Heart left ventricle (tissue), 16 donors: ENCODE results near the gene LRBA. TPM values are rescaled to one million over a fixed set of nuclear protein-coding genes. Genes with fewer than 3 reads are reported as not detected.
A peak's percentile ranks its signal among the peaks of the same experiment; 100 is the strongest.

Experiments used
- ATAC-seq, 4 donors: fragments of 200-7000 bp; cut with Tn5 transposase; one replicate each; pipeline ENCODE4 v1.9.1; 2020 to 2022; ENCODE audit warnings: moderate library complexity in 4 of 4, mild to moderate bottlenecking in 3 of 4, moderate number of reproducible peaks in 1 of 4
- DNase-seq, 5 donors: peaks; one replicate each; pipeline ENCODE4 v3.0.0-alpha.2; 2020
- H3K27ac ChIP-seq, 12 donors: fragments of 200-600 bp; sonication (generic) in 4 of 12; one replicate each; pipeline versions ENCODE4 v1.5.0 to v1.8.0; 2016 to 2022; ENCODE audit warnings: mild to moderate bottlenecking in 2 of 12
- H3K27me3 ChIP-seq, 9 donors: fragments of 200-600 bp; sonication (generic) in 2 of 9; one replicate each; pipeline versions ENCODE4 v1.5.1 to v1.8.0; 2016 to 2022; ENCODE audit warnings: mild to moderate bottlenecking in 3 of 9
- H3K36me3 ChIP-seq, 9 donors: fragments of 200-600 bp; sonication (generic) in 2 of 9; one replicate each; pipeline versions ENCODE4 v1.5.0 to v1.8.0; 2018 to 2022; ENCODE audit warnings: mild to moderate bottlenecking in 2 of 9
- H3K4me1 ChIP-seq, 12 donors: fragments of 200-600 bp; sonication (generic) in 4 of 12; one replicate each; pipeline versions ENCODE4 v1.5.0 to v1.8.0; 2016 to 2022; ENCODE audit warnings: mild to moderate bottlenecking in 3 of 12
- H3K4me3 ChIP-seq, 12 donors: fragments of 200-600 bp; sonication (generic) in 4 of 12; one replicate each; pipeline versions ENCODE4 v1.5.0 to v1.8.0; 2017 to 2022; ENCODE audit warnings: mild to moderate bottlenecking in 9 of 12, moderate library complexity in 4 of 12
- H3K9me3 ChIP-seq, 12 donors: fragments of 200-600 bp; sonication (generic) in 4 of 12; one replicate each; pipeline versions ENCODE4 v1.5.0 to v1.8.0; 2016 to 2022; ENCODE audit warnings: mild to moderate bottlenecking in 1 of 12
- CTCF ChIP-seq, 12 donors: fragments of 200-600 bp; sonication (generic) in 4 of 12; IDR thresholded peaks; one replicate each; pipeline versions ENCODE4 v1.5.0 to v1.8.0; 2018 to 2022; ENCODE audit warnings: antibody characterized with exemption in 12 of 12, mild to moderate bottlenecking in 5 of 12
- POLR2A ChIP-seq, 2 donors: fragments of 450-650 bp; IDR thresholded peaks; one replicate each; pipeline ENCODE4 v1.6.1; 2017; ENCODE audit warnings: antibody characterized with exemption in 2 of 2, mild to moderate bottlenecking in 2 of 2, moderate library complexity in 2 of 2
- WGBS, 4 donors: extraction: QIAGEN DNeasy Blood & Tissue Kit in 2 of 4; methylation state at CpG; one replicate each; pipeline versions ENCODE4 v1.1.5 to v1.1.7; 2013 to 2018; 5-methylcytosine and 5-hydroxymethylcytosine counted together
- intact Hi-C, 10 donors: fragments of 100-400 bp; cut with DNase I; formaldehyde crosslinking; loops; one replicate each; pipeline versions ENCODE4 v1.11.1 to v1.14.2; 2022
- polyA plus RNA-seq, 2 donors: library from polyadenylated mRNA; stranded (reverse); fragments of 200-250 nt; gene quantifications; one replicate each; pipeline ENCODE4 v1.2.3, GENCODE V29; 2013
- total RNA-seq, 9 donors: library from RNA; depleted of rRNA in 2 of 9; stranded (reverse); fragments of >200 nt in 2 of 9; fragmentation: NEBNext Ultra II Directional in 3 of 9; extraction: Animal tissue kit (Norgen Biotek cat#: 25700) in 3 of 9; gene quantifications; one replicate each; pipeline versions ENCODE4 v1.1.0 to v1.2.4, GENCODE V29; 2016 to 2023
- donor health status: ischemic (EF 13 %, LVEDD 7.1; RV severe dilation, severe dysfunction).
- donor health status: healthy with polysubstance abuse.
- donor health status: DM: no; HTN: yes; CAD: no.
- donor health status: DM: no; HTN: no; CAD: no.
- donor health status: ischemic (EF 25% LVEDD 6.9; RV normal size, moderate dysfunction).
- donor health status: ischemic (EF 25% LVEDD 5.7; RV mildly dilated, moderate dysfunction).
- donor health status: healthy.
- donor health status: DM: yes; HTN: yes; CAD: no.
- donor health status: ischemic (EF 35%, LVEDD 5.7; RV mildly dilated, moderate dysfunction).
- donor health status: nonischemic (EF 11% LVEDD 7.7; RV severe dilation, severe dysfunction).
- donor health status: DM: yes; HTN: yes; CAD: no.
- donor health status: PGD.
- donor health status: ischemic (EF 29% LVEDD 5.4; RV normal size, mild dysfunction).
- donor health status: nonischemic (EF 23%, LVEDD 6.1; RV moderate dilation, normal function).

The LRBA gene
- total and polyA plus RNA-seq, 11 donors: 6.5 to 35.1 (median 22.6) TPM

GRCh38 chr4:150782921-150783320, 232.2 kb downstream of the LRBA start:
- Histone ChIP-seq H3K27me3 (no peaks in the 10 kb centered on the region), H3K27ac (no peak overlapping the region), H3K4me3 (no peak overlapping the region), H3K9me3 (no peaks in the 10 kb centered on the region), H3K4me1 (peaks cover 0 to 10% (median 2%) of the 10 kb centered on the region in 12 donors), H3K36me3 (no peaks in the 10 kb centered on the region)
- ATAC-seq (no peak), DNase-seq (no peak)
- 70 to 79% (median 76%) methylated on average over 2 of the region's 2 CpGs for WGBS, 4 donors
- TF ChIP-seq CTCF (IDR thresholded peaks at IDR 0.05) (no peak), POLR2A (IDR thresholded peaks at IDR 0.05) (no peak)
- intact Hi-C loops: loop anchor here in 1 of 10 donors (5.0 kb wide), 1 partner anchor 61 kb away; no protein-coding TSS in a partner anchor

DNA sequence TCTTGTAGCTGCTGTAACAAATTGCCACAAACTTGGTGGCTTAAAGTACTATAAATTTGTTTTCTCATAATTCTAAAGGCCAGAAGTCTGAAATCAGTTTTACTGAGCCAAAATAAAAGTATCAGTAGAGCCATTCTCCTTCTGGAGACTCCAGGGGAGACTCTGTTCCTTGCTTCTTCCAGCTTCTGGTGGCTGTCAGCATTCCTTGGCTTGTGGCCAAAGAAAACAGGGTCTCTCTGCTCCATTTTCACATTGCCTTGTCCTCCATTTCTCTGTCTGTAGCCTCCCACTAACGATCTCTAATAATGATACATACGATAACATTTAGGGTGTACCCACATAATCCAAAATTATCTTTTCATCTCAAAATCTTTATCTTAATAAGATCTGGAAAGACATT, 232.8 kb downstream of the LRBA start:
- Histone ChIP-seq H3K9me3 (no peaks in the 10 kb centered on the region), H3K36me3 (no peaks in the 10 kb centered on the region), H3K27me3 (no peaks in the 10 kb centered on the region), H3K27ac (no peak overlapping the region), H3K4me1 (peaks cover 0 to 10% (median 2%) of the 10 kb centered on the region in 12 donors), H3K4me3 (no peak overlapping the region)
- ATAC-seq (peak in 2 of 4 donors; percentile 36 to 38), DNase-seq (no peak)
- intact Hi-C loops: loop anchor here in 1 of 10 donors (5.0 kb wide), 1 partner anchor 60 kb away; no protein-coding TSS in a partner anchor
- no peak for TF ChIP-seq POLR2A (IDR thresholded peaks at IDR 0.05)
- TF ChIP-seq CTCF (IDR thresholded peaks at IDR 0.05): no peak
- WGBS, 4 donors: 37 to 55% (median 49%) methylated on average over 2 of the region's 2 CpGs

GRCh38 chr4:150781191-150781590, 233.9 kb downstream of the LRBA start:
- DNase-seq (peak in 2 of 5 donors; percentile 45 to 47), ATAC-seq (peak; percentile 73 to 80 (median 78))

GRCh38 chr4:150779707-150780106, 235.4 kb downstream of the LRBA start:
- H3K27ac ChIP-seq: no peak overlapping the region
- intact Hi-C loops: loop anchor here in 1 of 10 donors (5.0 kb wide), 1 partner anchor 57 kb away; no protein-coding TSS in a partner anchor
- H3K27me3 ChIP-seq: no peaks in the 10 kb centered on the region
- H3K9me3 ChIP-seq: no peaks in the 10 kb centered on the region
- TF ChIP-seq CTCF (IDR thresholded peaks at IDR 0.05): no peak
- TF ChIP-seq POLR2A (IDR thresholded peaks at IDR 0.05): no peak
- H3K4me3 ChIP-seq: no peak overlapping the region
- ATAC-seq (no peak), DNase-seq (no peak)
- H3K4me1 ChIP-seq: peaks cover 0 to 10% (median 2%) of the 10 kb centered on the region in 12 donors
- WGBS, 4 donors: 96 to 99% (median 97%) methylated on average over 1 of the region's 1 CpG
- no peaks in the 10 kb centered on the region for H3K36me3 ChIP-seq

More at GRCh38 chr4:150781191-150781590, 233.9 kb downstream of the LRBA start:
- TF ChIP-seq POLR2A (IDR thresholded peaks at IDR 0.05): no peak
- H3K4me3 ChIP-seq: no peak overlapping the region
- no peaks in the 10 kb centered on the region for H3K36me3 ChIP-seq
- H3K27me3 ChIP-seq: no peaks in the 10 kb centered on the region
- intact Hi-C loops: loop anchor here in 1 of 10 donors (5.0 kb wide), 1 partner anchor 59 kb away; no protein-coding TSS in a partner anchor
- WGBS, 4 donors: 49 to 65% (median 60%) methylated on average over 6 of the region's 6 CpGs
- H3K9me3 ChIP-seq: no peaks in the 10 kb centered on the region
- no peak overlapping the region for H3K27ac ChIP-seq
- peaks cover 0 to 10% (median 2%) of the 10 kb centered on the region in 12 donors for H3K4me1 ChIP-seq
